Ovary (tissue), 9 donors: ENCODE results near the gene PEX10. TPM values are rescaled to one million over a fixed set of nuclear protein-coding genes. Genes with fewer than 3 reads are reported as not detected.

Experiments
- DNase-seq, 5 donors: peaks; one replicate each; pipeline ENCODE4 v3.0.0-alpha.2; 2019 to 2020
- H3K27ac ChIP-seq, 2 donors: fragments of 200-600 bp; one replicate each; pipeline versions ENCODE4 v1.5.1 to v1.8.0; 2019 to 2022
- H3K27me3 ChIP-seq: fragments of 200-600 bp; one replicate; pipeline ENCODE4 v1.8.0; 2022
- H3K36me3 ChIP-seq: fragments of 200-600 bp; sonication (generic); one replicate; pipeline ENCODE4 v1.5.1; 2019
- H3K4me1 ChIP-seq: one replicate; pipeline ENCODE4 v1.8.1; 2013; ENCODE audit warnings: mild to moderate bottlenecking, moderate library complexity; ENCODE audit not compliant: insufficient read depth
- H3K4me3 ChIP-seq: fragments of 200-600 bp; sonication (generic); one replicate; pipeline ENCODE4 v1.5.1; 2017
- H3K9me3 ChIP-seq, 2 donors: fragments of 200-600 bp in 1 of 2; sonication (generic) in 1 of 2; one replicate each; pipeline versions ENCODE4 v1.5.1 to v1.8.1; 2013 to 2019; ENCODE audit warnings: mild to moderate bottlenecking in 1 of 2, moderate library complexity in 1 of 2
- CTCF ChIP-seq, 3 donors: fragments of 450-650 bp in 2 of 3; fragments of 200-600 bp in 1 of 3; IDR thresholded peaks; one replicate each; pipeline versions ENCODE4 v1.5.1 to v1.8.0; 2016 to 2022; ENCODE audit warnings: antibody characterized with exemption in 3 of 3, mild to moderate bottlenecking in 1 of 3
- EP300 ChIP-seq: sonication (generic); formaldehyde crosslinking; IDR thresholded peaks from one replicate; pipeline ENCODE4 v1.6.1; 2017; ENCODE audit warnings: antibody characterized with exemption
- POLR2A ChIP-seq: fragments of 450-650 bp; IDR thresholded peaks from one replicate; pipeline ENCODE4 v1.6.1; 2017; ENCODE audit warnings: antibody characterized with exemption, mild to moderate bottlenecking, moderate library complexity
- WGBS, 3 donors: extraction: QIAGEN DNeasy Blood & Tissue Kit in 1 of 3; methylation state at CpG; one replicate each; pipeline versions ENCODE4 v1.1.5 to v1.1.7; 2013 to 2017; 5-methylcytosine and 5-hydroxymethylcytosine counted together
- intact Hi-C, 4 donors: fragments of 100-400 bp; cut with DNase I; formaldehyde crosslinking; loops; one replicate each; pipeline versions ENCODE4 v1.11.0 to v1.15.1; 2022 to 2023
- polyA plus RNA-seq, 2 donors: library from polyadenylated mRNA; stranded (reverse); fragments of 200-250 nt in 1 of 2; fragments of 350-450 nt in 1 of 2; fragmentation: Illumina TruSeq in 1 of 2; extraction: RNeasy Lipid Tissue Mini Kit (QIAGEN cat#74804) in 1 of 2; gene quantifications; one replicate each; pipeline ENCODE4 v1.2.3, GENCODE V29; 2013 to 2014
- total RNA-seq, 7 donors: library from RNA; depleted of rRNA in 2 of 7; stranded (reverse); fragments of >200 nt in 2 of 7; fragmentation: NEBNext Ultra II Directional in 3 of 7; extraction: Animal tissue kit (Norgen Biotek cat#: 25700) in 3 of 7; gene quantifications; one replicate each; pipeline versions ENCODE4 v1.1.0 to v1.2.4, GENCODE V29; 2016 to 2023
- donor health status: DM: no; HTN: no; CAD: no; lungs with moderate emphysema.
- donor health status: DM: no; HTN: no; CAD: no.
- donor health status: Bipolar disorder and iron deficiency.
- donor health status: DM: yes; HTN: yes; CAD: no.
- donor health status: DM: no; HTN: no; CAD: no.
- donor health status: DM: yes; HTN: yes; CAD: no.

The PEX10 gene
- total and polyA plus RNA-seq, 9 donors, result 14.4 to 25.9 (median 19.3) TPM

- no peaks in the 10 kb centered on the region for H3K27me3 ChIP-seq
- H3K4me3 ChIP-seq, result no peak overlapping the region
- H3K4me1 ChIP-seq, result no peaks in the 10 kb centered on the region
- no peak for DNase-seq
- H3K36me3 ChIP-seq, result no peaks in the 10 kb centered on the region
- TF ChIP-seq POLR2A (no peak), EP300 (no peak), CTCF (IDR thresholded peaks at IDR 0.05) (no peak)
- H3K9me3 ChIP-seq, result peaks cover 0 to 10% of the 10 kb centered on the region in 2 donors
- intact Hi-C loops, result no loop called here
- no peak overlapping the region for H3K27ac ChIP-seq
- WGBS, 3 donors, result 30 to 53% (median 39%) methylated on average over 9 to 10 of the region's 10 CpGs
Observed at GRCh38 chr1:2431518-2431917, 19.2 kb upstream of the PEX10 start.

- H3K27ac ChIP-seq, result no peak overlapping the region
- no peaks in the 10 kb centered on the region for H3K4me1 ChIP-seq
- no peaks in the 10 kb centered on the region for H3K36me3 ChIP-seq
- no peak for DNase-seq
- 23 to 47% (median 24%) methylated on average over 9 to 16 of the region's 16 CpGs for WGBS, 3 donors
- intact Hi-C loops, result no loop called here
- H3K9me3 ChIP-seq, result peaks cover 0 to 10% of the 10 kb centered on the region in 2 donors
- H3K27me3 ChIP-seq, result no peaks in the 10 kb centered on the region
- no peak for TF ChIP-seq POLR2A
- no peak for TF ChIP-seq CTCF (IDR thresholded peaks at IDR 0.05)
- TF ChIP-seq EP300, result no peak
- no peak overlapping the region for H3K4me3 ChIP-seq
Observed at GRCh38 chr1:2431103-2431502, 18.7 kb upstream of the PEX10 start.

GRCh38 chr1:2430592-2430973 is 18.2 kb upstream of the PEX10 start:
- peaks cover 0 to 10% of the 10 kb centered on the region in 2 donors for H3K9me3 ChIP-seq
- no peaks in the 10 kb centered on the region for H3K36me3 ChIP-seq
- 67 to 68% (median 68%) methylated on average over 9 to 10 of the region's 10 CpGs for WGBS, 3 donors
- TF ChIP-seq CTCF (IDR thresholded peaks at IDR 0.05) (no peak), POLR2A (no peak), EP300 (no peak)
- intact Hi-C loops, result no loop called here
- no peaks in the 10 kb centered on the region for H3K4me1 ChIP-seq
- H3K27me3 ChIP-seq, result no peaks in the 10 kb centered on the region
- no peak overlapping the region for H3K27ac ChIP-seq
- DNase-seq, result no peak
- no peak overlapping the region for H3K4me3 ChIP-seq

- no peak for TF ChIP-seq POLR2A
- TF ChIP-seq EP300, result no peak
- TF ChIP-seq CTCF (IDR thresholded peaks at IDR 0.05), result no peak
- Histone ChIP-seq H3K27me3 (no peaks in the 10 kb centered on the region), H3K36me3 (no peaks in the 10 kb centered on the region), H3K4me3 (no peak overlapping the region), H3K27ac (no peak overlapping the region), H3K9me3 (peaks cover 0 to 10% of the 10 kb centered on the region in 2 donors), H3K4me1 (no peaks in the 10 kb centered on the region)
- intact Hi-C loops, result no loop called here
- WGBS, 3 donors, result 77 to 83% (median 83%) methylated on average over 20 of the region's 20 CpGs
- no peak for DNase-seq
Observed at GRCh38 chr1:2429780-2430591, 17.6 kb upstream of the PEX10 start.
